Stimulated activated CD4-positive, alpha-beta T cell treated with anti-CD3 and anti-CD28 coated beads, Interleukin-1b, Interleukin-23, amount 100 ng/mL, for 4 hours (primary cell): ENCODE measurements around the gene COPRS.

Experiments used
- DNase-seq, 2 donors: peaks; one replicate each; pipeline ENCODE4 v3.0.0-alpha.2; 2020; ENCODE audit warnings: low read depth in 2 of 2

The COPRS gene, protein sequence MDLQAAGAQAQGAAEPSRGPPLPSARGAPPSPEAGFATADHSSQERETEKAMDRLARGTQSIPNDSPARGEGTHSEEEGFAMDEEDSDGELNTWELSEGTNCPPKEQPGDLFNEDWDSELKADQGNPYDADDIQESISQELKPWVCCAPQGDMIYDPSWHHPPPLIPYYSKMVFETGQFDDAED

DNA sequence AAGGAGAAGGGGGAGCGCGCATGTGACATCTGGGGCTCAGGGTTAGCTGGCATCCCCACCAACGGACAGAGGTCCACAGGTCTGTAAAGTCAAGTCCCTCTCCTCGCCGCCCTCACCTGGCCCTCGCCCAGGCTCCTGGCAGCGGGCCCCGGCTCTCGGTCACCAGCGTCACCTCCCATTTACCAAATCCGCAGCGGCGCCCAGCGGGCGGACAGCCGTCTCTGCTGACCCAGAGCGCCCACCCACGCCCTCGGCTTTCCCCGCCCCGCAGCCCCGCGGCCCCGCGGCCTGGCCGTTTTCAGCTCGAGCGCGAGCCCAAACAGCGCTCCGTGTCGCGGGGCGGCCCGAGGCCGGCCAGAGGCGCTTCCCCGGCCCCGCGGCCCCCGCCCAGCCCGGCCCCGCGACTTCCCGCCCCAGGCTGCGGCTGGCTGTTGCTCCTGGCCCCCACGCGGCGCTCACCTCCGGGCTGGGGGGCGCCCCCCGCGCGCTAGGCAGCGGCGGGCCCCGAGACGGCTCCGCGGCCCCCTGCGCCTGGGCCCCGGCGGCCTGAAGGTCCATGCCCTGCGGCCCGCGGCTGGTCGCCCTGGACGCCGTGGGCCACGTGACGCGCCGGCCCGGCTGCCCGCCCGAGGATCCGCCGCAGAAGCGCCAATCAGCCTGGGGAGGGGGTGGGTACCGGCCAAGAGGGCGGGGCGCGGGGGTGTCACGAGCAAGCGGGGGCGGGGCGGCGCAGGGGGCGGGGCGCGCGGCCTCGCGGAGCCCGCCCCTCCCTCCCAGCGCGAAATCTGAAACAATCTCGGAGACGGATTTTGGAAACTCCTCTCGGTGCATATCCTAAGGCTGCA lies at the start of gene COPRS:
Gene COPRS (minus strand): TSS at position 603 of the 845 bp plus-strand sequence. CDS start 45 bp downstream, at position 558.
- DNase-seq: peak; percentile 80

DNA sequence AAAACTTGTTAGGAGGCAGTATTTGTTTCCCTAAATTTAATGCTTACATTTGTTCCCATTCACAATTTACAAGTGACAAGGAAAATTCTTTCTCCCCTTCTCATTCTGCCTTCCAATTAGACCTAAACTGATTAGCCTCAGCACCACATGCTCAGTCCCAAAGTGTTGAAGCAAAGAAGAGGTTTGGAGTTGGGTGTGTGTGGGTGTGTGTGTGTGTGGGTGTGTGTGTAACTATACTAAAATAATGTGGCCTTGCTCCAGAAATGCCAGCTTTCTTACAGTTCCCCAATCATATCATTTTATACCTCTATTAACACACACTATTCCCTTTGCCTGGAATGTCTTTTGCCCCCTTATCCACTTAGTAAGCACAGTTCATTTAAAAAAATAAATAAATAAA lies 49.3 kb upstream of the COPRS start:
- DNase-seq: no peak

DNA sequence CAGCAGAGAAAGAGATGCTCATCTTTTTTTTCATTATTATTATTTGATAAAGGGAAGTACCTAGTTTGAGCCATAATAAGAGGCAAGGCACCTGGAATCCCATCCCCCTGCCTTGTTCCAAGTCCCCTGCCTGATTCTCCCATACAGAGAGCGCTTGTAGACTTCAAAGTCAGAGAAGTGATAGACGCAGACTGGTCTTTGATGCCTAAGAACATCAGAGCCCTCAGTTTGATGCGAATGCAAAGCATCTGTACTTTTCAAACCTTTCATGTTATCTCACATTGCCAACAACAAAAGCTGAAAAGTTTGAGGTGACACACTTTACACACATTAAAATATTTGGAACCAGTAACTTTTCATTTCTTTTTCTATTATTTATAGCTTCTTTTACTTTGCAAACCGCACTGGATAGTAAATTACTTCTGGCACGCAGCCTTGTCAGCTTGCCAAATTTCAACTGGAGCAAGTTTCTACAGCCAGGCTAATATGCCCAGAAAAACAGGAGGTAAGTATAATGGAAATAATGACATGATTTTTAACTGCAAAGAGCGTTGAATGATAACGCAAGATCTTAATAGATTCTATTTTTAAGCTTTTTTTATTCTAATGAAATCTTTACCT lies 48.4 kb upstream of the COPRS start:
- DNase-seq: no peak

DNA sequence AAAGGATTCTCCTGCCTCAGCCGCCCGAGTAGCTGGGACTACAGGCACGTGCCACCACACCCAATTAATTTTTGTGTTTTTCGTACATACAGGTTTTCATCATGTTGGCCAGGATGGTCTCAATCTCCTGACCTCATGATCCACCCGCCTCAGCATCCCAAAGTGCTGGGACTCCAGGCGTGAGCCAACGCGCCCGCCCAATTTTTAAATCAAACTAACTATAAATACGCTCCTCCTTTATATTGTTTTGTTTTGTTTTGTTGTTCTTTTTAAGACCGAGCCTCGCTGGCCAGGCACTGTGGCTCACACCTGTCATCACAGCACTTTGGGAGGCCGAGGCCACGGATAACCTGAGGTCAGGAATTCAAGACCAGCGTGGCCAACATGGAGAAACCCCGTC lies 44.4 kb upstream of the COPRS start:
- no peak for DNase-seq

DNA sequence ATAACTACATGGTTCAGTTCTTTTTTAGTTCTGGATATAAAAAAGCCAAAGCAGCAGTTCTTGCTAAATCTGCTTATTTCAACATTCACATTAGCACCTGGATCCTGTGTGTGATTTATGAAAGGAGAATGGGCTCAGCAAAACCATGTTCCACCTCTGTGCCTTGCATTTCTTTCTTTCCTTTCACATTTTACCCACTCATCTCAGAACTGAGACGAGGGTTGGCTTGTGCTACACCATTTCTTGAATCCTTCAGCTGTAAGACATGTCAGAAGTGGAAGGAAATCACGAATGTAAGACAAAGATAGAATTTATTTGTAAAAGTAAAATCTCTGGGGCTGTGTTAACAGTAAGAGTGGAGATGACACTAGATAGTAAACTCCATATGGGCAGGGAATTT lies 43.6 kb upstream of the COPRS start:
- DNase-seq: no peak

DNA sequence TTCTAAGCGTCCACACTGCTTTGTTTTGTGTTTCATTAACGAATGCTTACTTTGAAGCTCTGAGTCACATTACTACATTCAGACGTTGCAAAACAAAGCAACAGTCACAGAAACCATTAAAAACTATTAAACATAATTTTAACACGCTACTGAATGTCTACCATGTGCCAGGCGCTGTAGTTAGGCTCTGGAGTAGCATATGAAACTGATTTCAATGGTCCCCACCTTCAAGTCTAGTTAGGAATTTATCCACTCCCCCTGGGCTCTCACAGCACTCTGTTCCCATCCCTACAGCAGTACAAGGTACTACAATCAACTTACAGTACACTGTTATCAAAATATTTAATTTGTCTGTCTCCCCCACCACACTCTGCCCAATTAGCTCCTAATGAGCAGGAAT lies 41.8 kb upstream of the COPRS start:
- no peak for DNase-seq

DNA sequence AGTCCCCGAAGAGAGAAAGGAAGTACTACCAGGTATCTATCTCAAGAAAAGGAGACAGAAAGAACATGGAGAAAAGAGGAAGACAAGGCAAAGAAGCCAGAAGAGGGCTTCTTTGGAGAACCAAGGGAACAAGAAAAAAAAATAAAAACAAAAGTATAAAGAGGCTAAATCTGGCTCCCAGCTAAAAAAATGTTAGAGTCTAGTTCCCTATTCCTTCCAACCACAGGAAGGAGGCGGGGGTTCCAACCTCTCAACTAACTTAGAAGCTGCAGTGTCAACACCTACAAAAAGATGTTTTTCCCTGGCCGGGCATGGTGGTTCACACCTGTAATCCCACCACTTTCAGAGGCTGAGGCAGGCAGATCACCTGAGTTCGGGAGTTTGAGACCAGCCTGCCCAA lies 29.1 kb upstream of the COPRS start:
- DNase-seq: no peak

DNA sequence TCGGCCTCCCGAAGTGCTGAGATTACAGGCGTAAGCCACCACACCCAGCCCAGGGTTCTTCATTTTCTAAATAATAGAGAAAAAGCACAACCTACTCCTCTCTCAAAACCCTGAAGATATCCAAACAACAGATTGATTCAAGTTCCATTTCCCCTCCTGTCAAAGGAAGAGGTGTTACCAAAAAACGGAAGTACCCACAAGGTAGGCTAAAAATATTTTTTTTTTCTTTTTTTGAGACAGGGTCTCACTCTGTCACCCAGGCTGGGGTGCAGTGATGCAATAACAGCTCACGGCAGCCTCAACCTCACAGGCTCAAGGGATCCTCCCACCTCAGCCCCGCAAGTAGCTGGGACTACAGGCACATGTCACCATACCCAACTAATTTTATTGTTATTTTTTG lies 23.5 kb upstream of the COPRS start:
- DNase-seq: no peak

DNA sequence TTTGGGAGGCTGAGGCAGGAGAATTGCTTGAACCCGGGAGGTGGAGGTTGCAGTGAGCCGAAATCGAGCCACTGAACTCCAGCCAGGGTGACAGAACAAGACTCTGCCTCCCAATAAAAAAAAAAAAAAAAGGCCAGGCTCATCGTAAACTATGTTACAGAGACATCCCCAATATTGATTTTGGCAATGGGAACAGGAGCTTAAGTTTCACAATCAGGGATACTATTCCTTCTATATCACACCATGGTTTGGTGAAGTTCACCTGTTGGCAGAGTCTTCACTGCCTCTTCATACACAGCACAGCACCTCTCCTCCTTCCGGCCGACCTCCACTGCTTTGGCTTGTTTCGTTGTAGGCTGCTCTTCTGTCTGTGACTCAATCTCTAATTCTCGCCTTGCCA lies 21.3 kb upstream of the COPRS start:
- DNase-seq: no peak

DNA sequence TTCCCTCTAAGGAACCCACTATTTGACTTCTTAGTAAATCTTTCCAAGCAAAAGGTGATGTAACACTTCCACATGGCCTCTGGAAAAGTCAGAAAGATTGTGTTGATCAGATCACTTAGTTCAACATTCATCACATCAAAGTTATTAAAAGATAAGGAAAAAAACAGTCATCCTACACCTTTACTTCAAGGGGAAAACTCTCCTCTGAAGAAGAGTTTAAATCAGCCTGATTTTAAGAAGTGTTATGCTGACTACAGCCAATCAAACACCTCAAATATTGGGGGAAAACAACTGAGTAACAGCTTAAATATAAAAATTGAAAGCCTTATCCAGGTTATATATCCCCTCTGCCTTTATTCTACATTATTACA lies 19.6 kb upstream of the COPRS start:
- no peak for DNase-seq

DNA sequence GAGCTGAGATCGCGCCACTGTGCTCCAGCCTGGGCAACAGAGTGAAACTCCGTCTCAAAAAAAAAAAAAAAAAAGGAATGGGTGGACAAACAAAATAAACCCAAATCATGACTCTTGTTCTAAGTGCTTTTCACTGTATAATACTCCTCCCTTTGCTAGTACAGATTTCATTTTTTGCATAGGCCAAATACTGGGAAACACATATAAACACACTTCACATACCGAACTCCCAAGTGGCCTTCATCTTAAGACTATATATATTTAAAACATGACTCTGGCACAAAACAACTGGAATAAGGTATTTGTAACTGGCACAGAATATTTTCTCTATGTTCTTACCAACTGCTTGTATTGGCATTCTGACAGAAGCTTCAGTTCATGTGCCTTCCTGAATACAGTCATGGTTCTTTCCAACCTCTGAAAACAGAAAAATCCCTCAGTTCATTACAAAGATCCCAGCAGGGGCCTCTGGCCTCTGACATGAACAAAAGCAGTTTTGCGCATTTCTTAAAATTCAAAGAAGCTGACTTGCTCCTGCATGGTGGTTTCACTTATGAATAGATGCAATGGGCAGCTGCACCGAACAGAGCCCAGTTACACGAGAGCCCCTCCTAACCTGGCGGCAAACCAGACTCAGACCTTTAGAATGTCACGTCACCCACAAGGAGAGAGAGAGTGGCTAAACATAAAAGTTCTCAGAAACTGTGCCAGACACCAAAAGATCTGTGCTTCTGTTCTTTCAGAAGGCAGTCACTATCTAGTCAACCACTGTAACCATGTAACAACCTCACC lies 19.1 kb upstream of the COPRS start:
- DNase-seq: no peak

DNA sequence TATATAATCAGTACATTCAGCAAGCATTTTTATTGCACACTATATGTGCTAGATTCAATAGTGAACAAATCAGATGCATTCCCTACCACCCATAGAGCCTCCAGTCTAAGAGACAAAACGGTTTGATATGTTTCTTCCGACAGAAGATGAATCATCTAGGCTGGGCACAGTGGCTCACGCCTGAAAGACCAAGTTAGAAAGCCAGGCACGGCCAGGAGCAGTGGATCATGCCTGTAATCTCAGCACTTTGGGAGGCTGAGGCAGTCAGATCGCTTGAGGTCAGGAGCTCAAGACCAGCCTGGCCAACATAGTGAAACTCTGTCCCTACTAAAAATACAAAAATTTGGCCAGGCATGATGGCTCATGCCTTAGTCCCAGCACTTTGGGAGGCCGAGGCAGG lies 18.3 kb upstream of the COPRS start:
- no peak for DNase-seq

DNA sequence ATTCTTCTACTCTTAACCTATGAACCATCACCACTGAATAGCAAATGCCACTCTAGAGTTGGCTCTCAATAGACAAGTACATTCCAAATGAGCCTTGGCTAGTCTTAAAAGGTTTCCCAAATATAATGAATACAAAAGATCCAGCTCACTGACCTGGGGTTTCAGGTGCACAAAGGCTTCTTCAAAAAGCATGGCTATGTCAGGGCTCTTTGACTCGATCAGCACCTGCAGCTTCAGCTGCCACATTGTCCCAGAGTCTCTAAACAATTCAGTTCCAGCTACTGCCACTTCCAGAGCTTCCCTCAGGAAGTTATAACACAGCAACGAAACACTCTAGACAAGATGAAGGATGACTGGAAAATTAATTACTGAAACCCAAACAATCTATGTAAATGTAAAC lies 16.0 kb upstream of the COPRS start:
- no peak for DNase-seq

DNA sequence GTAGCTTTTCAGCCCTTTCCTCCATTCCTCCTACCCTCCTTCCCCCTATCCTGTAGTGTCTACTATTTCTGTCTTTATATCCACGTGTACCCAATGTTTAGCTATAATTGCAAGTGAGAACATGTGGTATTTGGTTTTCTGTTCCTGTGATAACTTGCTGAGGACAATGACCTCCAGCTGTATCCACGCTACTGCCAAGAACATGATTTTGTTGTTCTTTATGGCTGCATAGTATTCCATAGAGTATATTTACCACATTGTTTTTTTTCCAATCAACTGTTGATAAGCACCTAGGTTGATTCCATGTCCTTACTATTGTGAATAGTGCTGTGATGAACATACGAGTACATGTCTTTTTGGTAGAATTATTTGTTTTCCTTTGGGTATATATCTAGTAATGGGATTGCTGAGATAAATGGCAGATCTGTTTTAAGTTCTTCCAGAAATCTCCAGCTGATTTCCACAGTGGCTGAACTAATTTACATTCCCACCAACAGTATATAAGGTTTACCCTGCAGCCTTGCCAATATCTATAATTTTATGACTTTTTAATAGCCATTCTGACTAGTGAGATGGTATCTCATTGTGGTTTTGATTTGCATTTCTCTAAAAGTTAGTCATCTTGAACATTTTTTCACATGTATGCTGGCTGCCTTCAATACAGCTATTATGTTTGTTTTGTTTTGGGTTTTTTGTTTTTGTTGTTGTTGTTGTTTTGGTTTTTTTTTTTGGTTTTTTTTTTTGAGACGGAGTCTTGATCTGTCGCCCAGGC lies 10.9 kb upstream of the COPRS start:
- DNase-seq: no peak

DNA sequence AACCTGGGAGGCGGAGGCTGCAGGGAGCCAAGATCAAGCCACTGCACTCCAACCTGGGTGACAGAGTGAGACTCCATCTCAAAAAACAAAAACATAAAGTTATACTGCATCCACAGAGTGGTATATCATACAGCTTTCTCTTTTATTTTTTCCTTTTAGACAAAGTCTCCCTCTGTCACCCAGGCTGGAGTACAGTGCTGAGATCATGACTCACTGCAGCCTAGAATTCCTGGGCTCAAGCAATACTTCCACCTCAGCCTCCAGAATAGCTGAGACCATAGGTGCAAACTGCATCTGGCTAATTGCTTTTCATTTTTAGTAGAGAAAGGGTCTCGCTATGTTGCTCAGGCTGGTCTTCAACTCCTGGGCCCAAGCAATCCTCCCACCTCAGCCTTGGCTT lies 10.0 kb upstream of the COPRS start:
- DNase-seq: no peak

DNA sequence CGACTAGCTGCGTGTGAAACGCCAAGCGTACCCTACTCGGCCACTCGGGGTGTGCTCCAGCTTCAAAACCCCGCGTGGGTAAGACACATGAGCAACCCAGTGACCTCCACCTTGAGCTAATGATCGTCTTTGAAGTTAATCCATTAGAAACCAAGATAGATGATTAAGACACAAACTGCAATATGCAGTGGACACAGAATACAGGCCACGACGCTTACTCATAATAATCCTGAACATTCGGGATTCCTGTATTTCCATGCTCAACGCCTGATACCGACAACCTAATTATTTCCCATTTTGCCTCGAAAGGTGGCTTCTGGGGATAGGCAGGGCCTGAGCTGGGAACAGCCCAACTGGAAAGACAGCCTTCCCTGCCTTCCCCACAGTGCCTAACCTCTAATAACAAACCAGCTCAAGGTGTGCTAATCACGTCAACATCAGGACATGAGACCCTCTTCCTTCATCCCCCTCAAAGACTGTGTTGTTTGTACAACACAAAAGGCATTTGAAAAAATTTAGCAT lies 504 bp upstream of the COPRS start:
- no peak for DNase-seq

DNA sequence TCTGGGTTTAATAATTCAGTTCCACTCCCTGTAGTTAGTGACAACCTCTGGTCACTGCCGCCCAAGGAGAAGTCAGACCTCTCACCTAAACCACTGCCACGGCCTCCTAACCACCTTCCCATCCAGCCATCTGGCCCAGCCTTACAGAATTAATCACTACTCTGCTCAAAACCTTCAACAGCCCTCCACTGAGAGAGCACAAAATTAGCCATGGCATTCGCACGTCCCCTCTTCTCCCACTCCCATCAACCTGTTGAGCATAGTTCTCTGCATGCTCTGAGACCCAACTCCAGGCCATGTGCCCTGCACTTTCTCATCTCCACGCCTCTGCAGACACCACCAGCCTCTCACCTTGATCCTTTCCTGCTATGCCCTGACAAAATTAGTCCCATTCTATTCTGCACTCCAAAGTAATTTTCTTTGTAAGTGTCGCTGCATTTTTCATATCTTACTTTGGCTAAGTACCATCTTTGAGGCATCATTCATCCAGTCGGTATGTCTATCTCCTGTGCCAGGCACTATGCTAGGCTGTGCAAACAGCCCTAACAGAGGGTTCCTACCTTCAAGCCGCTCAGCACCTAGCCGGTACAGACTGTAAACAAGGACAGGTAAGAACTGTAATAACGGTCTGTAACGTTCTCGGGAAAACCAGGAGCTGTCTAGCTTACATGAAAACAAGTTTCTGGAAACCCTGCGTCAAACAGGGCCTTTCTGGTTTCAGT lies 963 bp downstream of the COPRS start:
- no peak for DNase-seq

DNA sequence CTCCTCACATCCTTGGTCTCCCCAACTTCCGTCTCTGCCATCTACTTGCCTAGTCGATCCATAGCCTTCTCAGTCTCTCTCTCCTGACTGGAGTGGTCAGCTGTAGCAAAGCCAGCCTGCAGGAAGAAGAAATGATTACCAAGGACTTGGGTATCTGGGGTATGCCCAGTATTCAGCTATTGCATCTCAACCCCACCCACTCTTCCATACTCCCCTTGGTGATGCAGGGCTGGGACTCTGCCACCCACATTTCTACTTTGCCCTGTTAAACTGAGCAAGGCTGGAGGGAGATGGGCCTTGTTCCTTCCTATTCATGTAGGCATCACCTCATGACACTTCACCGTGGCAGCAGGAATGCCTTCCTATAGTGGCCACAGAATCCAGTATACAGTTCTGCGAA lies 2.3 kb downstream of the COPRS start:
- DNase-seq: no peak

DNA sequence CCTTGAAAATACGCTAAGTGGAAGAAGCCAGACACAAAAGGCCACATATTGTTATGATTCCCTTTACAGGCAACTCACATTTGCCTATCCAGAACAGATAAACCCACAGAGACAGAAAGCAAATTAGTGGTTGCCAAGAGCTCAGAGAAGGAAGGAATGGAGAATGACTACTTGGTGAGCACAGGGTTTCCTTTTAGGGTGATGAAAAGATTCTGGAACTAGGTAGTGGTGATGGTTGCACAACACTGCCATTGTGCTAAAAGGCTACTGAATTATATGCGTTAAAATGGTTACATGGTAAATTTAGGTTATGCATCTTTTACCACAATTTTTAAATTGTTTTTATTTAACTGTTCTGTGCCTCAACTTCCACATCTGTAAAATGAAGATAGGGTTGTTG lies 4.4 kb downstream of the COPRS start:
- no peak for DNase-seq

DNA sequence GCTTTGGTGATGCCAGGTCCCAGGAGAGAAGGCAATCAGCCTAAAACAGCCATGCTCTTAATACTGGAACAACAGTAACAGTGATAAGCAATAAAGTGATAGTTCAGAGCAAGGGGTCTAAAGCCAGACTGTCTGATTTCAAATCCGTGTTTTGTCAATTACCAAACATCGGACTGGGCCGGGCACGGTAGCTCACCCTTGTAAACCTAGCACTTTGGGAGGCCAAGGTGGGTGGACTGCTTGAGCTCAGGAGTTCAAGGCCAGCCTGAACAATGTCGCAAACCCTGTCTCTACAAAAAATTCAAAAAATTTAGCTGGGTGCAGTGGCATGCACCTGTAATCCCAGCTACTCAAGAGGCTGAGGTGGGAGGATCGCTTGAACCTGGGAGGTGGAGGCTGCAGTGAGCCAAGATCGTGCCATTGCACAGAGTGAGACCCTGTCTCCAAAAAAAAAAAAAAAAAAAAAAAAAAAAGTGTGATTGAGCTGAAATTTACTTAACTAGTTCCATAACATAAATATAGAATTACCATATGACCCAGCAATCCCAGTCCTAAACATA lies 5.1 kb downstream of the COPRS start:
- DNase-seq: no peak
